ENCODE data around the gene CGB7. TPM values are rescaled to one million over a fixed set of nuclear protein-coding genes. Genes with fewer than 3 reads are reported as not detected.
A peak's percentile ranks its signal among the peaks of the same experiment; 100 is the strongest.

CGB7 gene
- total RNA-seq, 6 experiments from 2014 or later = not detected

DNA sequence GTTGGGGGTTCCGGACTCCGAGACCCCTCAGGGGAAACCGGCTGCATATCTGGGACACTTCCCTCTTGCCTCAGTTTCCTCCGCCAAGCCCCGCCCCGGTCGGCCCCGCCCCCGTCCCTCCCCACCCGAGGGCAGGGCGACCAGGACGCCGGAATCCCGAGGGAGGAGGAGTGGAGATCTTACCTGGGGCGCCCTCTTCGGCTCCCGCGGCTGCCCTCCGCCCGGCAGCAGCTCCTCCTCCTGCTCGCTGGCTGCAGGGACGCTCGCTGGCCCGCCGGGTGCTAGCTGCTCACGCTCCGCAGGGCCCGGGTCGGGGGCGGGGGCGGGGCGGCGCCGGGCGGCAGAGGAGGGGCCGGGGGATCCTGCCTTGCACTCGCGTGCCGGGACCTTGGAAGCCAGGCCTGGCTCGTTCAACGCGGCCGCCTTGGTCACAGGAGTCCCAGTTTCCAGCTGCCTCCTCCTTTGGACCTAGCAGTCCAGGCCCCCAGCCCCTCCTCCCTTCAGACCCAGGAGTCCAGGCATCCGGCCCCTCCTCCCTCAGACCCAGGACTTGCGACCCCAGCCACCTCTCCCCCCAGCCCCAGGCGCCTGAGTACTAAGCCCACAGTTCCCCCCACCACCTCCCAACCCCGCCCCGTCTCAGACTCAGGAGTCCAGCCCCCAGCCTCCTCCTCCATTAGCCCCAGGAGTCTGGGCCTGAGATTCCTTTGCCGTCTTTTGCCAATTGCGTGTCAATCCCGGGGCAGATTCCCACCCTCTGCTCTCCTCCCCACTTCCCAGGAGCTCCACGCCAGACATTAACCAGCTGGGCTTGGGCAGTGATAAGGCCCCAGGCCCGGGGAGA, 7.4 kb upstream of the CGB7 start, which contains the start of gene NTF4:
Gene NTF4 (minus strand): TSS at position 51 of the 844 bp plus-strand sequence. CDS start 2,821 bp downstream, outside the sequence.
- intact Hi-C loops (cut with DNase I) = no loop called here
- no peak for DNase-seq
- WGBS (ENCODE audit: insufficient coverage, low coverage, low lambda C conversion rate, missing lambda C conversion rate) = 11% methylated on average over 3 of the region's 53 CpGs
- TF ChIP-seq POLR2A (IDR thresholded peaks at IDR 0.05) = no peak
- TF ChIP-seq, protein P1, sequence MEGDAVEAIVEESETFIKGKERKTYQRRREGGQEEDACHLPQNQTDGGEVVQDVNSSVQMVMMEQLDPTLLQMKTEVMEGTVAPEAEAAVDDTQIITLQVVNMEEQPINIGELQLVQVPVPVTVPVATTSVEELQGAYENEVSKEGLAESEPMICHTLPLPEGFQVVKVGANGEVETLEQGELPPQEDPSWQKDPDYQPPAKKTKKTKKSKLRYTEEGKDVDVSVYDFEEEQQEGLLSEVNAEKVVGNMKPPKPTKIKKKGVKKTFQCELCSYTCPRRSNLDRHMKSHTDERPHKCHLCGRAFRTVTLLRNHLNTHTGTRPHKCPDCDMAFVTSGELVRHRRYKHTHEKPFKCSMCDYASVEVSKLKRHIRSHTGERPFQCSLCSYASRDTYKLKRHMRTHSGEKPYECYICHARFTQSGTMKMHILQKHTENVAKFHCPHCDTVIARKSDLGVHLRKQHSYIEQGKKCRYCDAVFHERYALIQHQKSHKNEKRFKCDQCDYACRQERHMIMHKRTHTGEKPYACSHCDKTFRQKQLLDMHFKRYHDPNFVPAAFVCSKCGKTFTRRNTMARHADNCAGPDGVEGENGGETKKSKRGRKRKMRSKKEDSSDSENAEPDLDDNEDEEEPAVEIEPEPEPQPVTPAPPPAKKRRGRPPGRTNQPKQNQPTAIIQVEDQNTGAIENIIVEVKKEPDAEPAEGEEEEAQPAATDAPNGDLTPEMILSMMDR (IDR thresholded peaks at IDR 0.05) = no peak
- H3K27ac ChIP-seq = no peak within 1 kb of the TSS
- no peaks in the 10 kb centered on the region for H3K27me3 ChIP-seq
- H3K9me3 ChIP-seq = no peaks in the 10 kb centered on the region
- no peak within 1 kb of the TSS for H3K4me3 ChIP-seq
- no peaks in the 10 kb centered on the region for H3K4me1 ChIP-seq
- peak; percentile 31 to 52 (median 38) for ATAC-seq
- H3K36me3 ChIP-seq = no peaks in the 10 kb centered on the region

DNA sequence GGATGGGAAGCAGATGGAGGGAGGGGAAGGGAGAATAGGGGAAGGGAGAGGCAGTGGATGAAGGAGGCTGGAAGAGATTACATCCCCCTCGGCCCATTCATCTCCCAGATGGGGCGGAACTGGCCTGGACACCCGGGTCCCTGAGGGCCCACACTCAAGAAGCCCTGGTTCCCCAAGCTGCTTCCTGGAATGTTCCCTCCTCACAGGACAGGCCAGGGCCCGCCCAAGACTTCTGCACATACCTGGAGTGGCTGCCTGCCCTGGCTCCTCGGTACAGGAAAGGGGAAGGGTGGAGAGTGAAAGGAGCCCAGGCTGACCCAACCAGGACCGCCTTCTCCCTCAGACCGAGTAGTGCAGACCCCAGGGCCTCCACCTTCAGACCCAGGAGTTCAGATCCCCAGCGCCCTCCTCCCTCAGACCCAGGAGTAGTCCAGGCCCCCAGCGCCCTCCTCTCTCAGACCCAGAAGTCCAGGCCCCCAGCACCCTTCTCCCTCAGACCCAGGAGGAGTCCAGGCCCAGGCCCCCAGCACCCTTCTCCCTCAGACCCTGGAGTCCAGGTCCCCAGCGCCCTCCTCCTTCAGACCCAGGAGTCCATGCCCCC, 6.6 kb upstream of the CGB7 start:
- Histone ChIP-seq H3K9me3 (no peaks in the 10 kb centered on the region), H3K27ac (no peak overlapping the region), H3K4me3 (no peak overlapping the region), H3K4me1 (no peaks in the 10 kb centered on the region), H3K27me3 (no peaks in the 10 kb centered on the region), H3K36me3 (no peaks in the 10 kb centered on the region)
- WGBS (ENCODE audit: insufficient coverage, low coverage, low lambda C conversion rate, missing lambda C conversion rate) = 34% methylated on average over 3 of the region's 10 CpGs
- DNase-seq (no peak), ATAC-seq (peak in 1 of 4 donors; percentile 10)
- intact Hi-C loops (cut with DNase I) = no loop called here
- TF ChIP-seq POLR2A (IDR thresholded peaks at IDR 0.05) = no peak

DNA sequence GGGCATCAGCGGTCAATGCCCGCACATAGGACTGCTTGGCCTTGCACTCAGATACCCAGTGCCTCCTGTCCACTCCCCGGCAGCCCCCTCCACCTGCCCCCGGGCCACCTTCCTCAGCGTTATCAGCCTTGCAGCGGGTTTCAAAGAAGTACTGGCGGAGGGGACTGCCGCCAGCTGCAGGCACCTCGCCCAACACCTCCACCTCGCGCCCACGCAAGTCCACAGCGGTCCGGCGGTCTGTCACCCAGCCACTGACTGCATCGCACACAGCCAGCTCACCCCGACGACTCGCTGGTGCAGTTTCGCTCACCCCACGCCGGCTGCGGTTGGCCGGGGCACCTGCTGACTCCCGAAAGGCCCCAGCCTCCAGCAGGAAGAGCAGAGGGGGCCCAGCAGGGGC, 3.9 kb upstream of the CGB7 start:
- WGBS (ENCODE audit: insufficient coverage, low coverage, low lambda C conversion rate, missing lambda C conversion rate) = 42% methylated on average over 10 of the region's 25 CpGs
- H3K4me3 ChIP-seq = no peak overlapping the region
- no peak overlapping the region for H3K27ac ChIP-seq
- no peak for ATAC-seq
- no peaks in the 10 kb centered on the region for H3K36me3 ChIP-seq
- peaks cover 0 to 5% (median under 1%) of the 10 kb centered on the region in 4 donors for H3K4me1 ChIP-seq
- TF ChIP-seq POLR2A (IDR thresholded peaks at IDR 0.05) = no peak
- TF ChIP-seq, protein P1 (IDR thresholded peaks at IDR 0.05) = no peak
- intact Hi-C loops (cut with DNase I) = no loop called here
- H3K27me3 ChIP-seq = no peaks in the 10 kb centered on the region
- DNase-seq = no peak
- no peaks in the 10 kb centered on the region for H3K9me3 ChIP-seq

DNA sequence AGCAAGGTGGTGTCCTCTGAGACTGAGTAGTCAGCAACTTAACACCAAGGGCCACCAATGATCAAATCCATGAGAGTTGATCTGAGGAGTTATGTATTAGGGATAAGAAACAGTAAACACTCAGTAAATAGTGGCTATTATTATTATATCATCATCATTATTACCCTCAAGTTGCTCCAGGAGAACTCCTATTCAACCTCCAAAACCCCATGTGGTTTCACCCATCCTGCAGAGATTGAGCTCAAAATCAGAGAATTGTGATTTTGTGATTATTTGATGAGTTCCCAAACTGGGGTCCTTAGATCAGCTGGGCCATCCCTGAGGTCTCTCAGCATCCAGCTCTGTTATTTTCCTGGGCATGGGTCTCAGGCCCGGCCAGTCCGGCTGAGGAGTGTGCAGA, 3.5 kb upstream of the CGB7 start:
- intact Hi-C loops (cut with DNase I) = no loop called here
- Histone ChIP-seq H3K4me3 (no peak overlapping the region), H3K4me1 (peaks cover 0 to 9% (median under 1%) of the 10 kb centered on the region in 4 donors), H3K9me3 (no peaks in the 10 kb centered on the region), H3K36me3 (no peaks in the 10 kb centered on the region), H3K27me3 (no peaks in the 10 kb centered on the region), H3K27ac (no peak overlapping the region)
- no CpG with 5 or more reads among the region's 2 CpGs for WGBS (ENCODE audit: insufficient coverage, low coverage, low lambda C conversion rate, missing lambda C conversion rate)
- DNase-seq (no peak), ATAC-seq (no peak)
- TF ChIP-seq, protein P1 (IDR thresholded peaks at IDR 0.05) = no peak
- no peak for TF ChIP-seq POLR2A (IDR thresholded peaks at IDR 0.05)

DNA sequence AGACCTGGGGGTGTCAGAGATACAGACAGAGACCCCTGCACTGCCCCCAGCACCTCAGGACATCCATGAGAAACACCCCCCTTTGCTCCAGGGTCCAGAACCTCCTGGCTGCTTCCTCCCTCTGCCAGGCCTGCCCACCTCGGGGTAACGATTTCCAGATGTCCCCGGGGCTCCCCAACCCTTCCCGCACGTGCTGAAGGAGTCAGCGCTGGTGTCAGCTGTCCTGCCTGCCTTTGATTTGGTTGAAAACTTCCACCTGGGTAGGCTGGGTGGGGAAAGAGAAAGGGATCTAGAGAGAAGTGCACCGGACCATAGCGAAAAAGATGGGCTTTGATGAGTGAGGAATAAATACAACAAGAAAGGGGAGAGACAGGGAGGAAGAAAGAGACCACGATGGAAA, 1.5 kb upstream of the CGB7 start:
- TF ChIP-seq, protein P1 (IDR thresholded peaks at IDR 0.05) = no peak
- TF ChIP-seq POLR2A (IDR thresholded peaks at IDR 0.05) = no peak
- 70% methylated on average over 9 of the region's 9 CpGs for WGBS (ENCODE audit: insufficient coverage, low coverage, low lambda C conversion rate, missing lambda C conversion rate)

More for the DNA sequence above, 1.5 kb upstream of the CGB7 start:
- H3K4me3 ChIP-seq = no peak overlapping the region
- no peak overlapping the region for H3K27ac ChIP-seq
- intact Hi-C loops (cut with DNase I) = no loop called here
- no peaks in the 10 kb centered on the region for H3K27me3 ChIP-seq
- DNase-seq = no peak
- no peaks in the 10 kb centered on the region for H3K36me3 ChIP-seq
- ATAC-seq = no peak
- H3K9me3 ChIP-seq = no peaks in the 10 kb centered on the region
- peaks cover 0 to 9% (median under 1%) of the 10 kb centered on the region in 4 donors for H3K4me1 ChIP-seq
